Transverse colon (tissue), 4 donors: ENCODE measurements around the gene ICA1.

ENCODE experiments used
- CTCF ChIP-seq, 5 experiments: fragments of 200-600 bp in 3 of 5; fragments of 450-650 bp in 2 of 5; sonication (generic) in 3 of 5; IDR thresholded peaks; 1 replicate in 2 of 5; 2 replicates in 3 of 5; pipeline ENCODE4 v1.5.1; 2016 to 2017; ENCODE audit warnings: antibody characterized with exemption in 5 of 5, inconsistent platforms in 3 of 5, mild to moderate bottlenecking in 2 of 5, moderate library complexity in 1 of 5
- POLR2AphosphoS5 ChIP-seq, 3 donors: sonication (generic); formaldehyde crosslinking; IDR thresholded peaks; one replicate each; pipeline ENCODE4 v1.6.1; 2016; ENCODE audit warnings: antibody characterized with exemption in 3 of 3

DNA sequence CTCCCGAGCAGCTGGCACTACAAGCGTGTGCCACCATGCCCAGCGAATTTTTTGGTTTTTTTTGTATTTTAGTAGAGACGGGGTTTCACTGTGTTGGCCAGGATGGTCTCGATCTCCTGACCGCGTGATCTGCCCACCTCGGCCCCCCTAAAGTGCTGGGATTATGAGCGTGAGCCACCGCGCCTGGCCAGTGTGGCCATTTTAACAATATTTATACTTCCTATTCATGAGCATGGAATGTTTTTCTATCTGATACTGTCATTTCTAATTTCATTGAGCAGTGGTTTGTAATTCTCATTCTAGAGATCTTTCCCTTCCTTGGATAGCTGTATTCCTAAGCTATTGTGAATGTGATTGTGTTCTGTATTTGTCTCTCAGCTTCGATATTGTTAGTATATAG, 197.1 kb downstream of the ICA1 start:
- TF ChIP-seq POLR2AphosphoS5 (IDR thresholded peaks at IDR 0.05) = no peak
- no peak for TF ChIP-seq CTCF (IDR thresholded peaks at IDR 0.05)
